Peyer's patch (tissue), 4 donors: ENCODE data around the gene ZNF543. TPM values are rescaled to one million over a fixed set of nuclear protein-coding genes. Genes with fewer than 3 reads are reported as not detected.
A peak's percentile ranks its signal among the peaks of the same experiment; 100 is the strongest.

Source experiments
- DNase-seq, 3 donors: peaks; one replicate each; pipeline ENCODE4 v3.0.0-alpha.2; 2017 to 2019
- H3K27ac ChIP-seq, 4 donors: fragments of 200-600 bp; sonication (generic); one replicate each; pipeline ENCODE4 v1.5.1; 2016 to 2019
- H3K27me3 ChIP-seq, 2 donors: fragments of 200-600 bp; sonication (generic); one replicate each; pipeline ENCODE4 v1.5.1; 2019
- H3K36me3 ChIP-seq, 3 donors: fragments of 200-600 bp; sonication (generic); one replicate each; pipeline ENCODE4 v1.5.1; 2016 to 2019
- H3K4me1 ChIP-seq, 4 donors: fragments of 200-600 bp; sonication (generic); one replicate each; pipeline ENCODE4 v1.5.1; 2016 to 2019
- H3K4me3 ChIP-seq, 4 donors: fragments of 200-600 bp; sonication (generic); 1 replicate in 3 of 4; 2 replicates in 1 of 4; pipeline ENCODE4 v1.5.1; 2016 to 2019; ENCODE audit warnings: mild to moderate bottlenecking in 1 of 4
- H3K9me3 ChIP-seq, 4 donors: fragments of 200-600 bp; sonication (generic); one replicate each; pipeline ENCODE4 v1.5.1; 2016 to 2019; ENCODE audit warnings: mild to moderate bottlenecking in 1 of 4
- POLR2A ChIP-seq, 2 donors: fragments of 450-650 bp; IDR thresholded peaks; one replicate each; pipeline ENCODE4 v1.5.1; 2017; ENCODE audit warnings: antibody characterized with exemption in 2 of 2, mild to moderate bottlenecking in 2 of 2, moderate library complexity in 2 of 2
- total RNA-seq, 4 donors: library from RNA; depleted of rRNA; stranded (reverse); fragments of >200 nt; gene quantifications; one replicate each; pipeline ENCODE4 v1.1.0, GENCODE V29; 2016
- TF ChIP-seq, protein P1 (sequence below), 6 experiments: fragments of 450-650 bp in 4 of 6; fragments of 200-600 bp in 2 of 6; sonication (generic) in 1 of 6; IDR thresholded peaks; one replicate each; pipeline ENCODE4 v1.5.1; 2017 to 2019; ENCODE audit warnings: antibody characterized with exemption in 6 of 6, mild to moderate bottlenecking in 3 of 6, moderate library complexity in 1 of 6

Gene ZNF543
- total RNA-seq, 4 donors from 2014 or later = 1.8 to 7.4 (median 5.2) TPM

GRCh38 chr19:57359300-57359699 is 39.0 kb downstream of the ZNF543 start:
- Histone ChIP-seq H3K9me3 (peaks cover 0 to 52% (median 2%) of the 10 kb centered on the region in 4 donors), H3K4me3 (no peak overlapping the region), H3K36me3 (peaks cover 0 to 41% (median 0%) of the 10 kb centered on the region in 3 donors), H3K4me1 (peaks cover 0 to 7% (median 0%) of the 10 kb centered on the region in 4 donors), H3K27me3 (no peaks in the 10 kb centered on the region), H3K27ac (no peak overlapping the region)
- no peak for DNase-seq
- TF ChIP-seq, protein P1, sequence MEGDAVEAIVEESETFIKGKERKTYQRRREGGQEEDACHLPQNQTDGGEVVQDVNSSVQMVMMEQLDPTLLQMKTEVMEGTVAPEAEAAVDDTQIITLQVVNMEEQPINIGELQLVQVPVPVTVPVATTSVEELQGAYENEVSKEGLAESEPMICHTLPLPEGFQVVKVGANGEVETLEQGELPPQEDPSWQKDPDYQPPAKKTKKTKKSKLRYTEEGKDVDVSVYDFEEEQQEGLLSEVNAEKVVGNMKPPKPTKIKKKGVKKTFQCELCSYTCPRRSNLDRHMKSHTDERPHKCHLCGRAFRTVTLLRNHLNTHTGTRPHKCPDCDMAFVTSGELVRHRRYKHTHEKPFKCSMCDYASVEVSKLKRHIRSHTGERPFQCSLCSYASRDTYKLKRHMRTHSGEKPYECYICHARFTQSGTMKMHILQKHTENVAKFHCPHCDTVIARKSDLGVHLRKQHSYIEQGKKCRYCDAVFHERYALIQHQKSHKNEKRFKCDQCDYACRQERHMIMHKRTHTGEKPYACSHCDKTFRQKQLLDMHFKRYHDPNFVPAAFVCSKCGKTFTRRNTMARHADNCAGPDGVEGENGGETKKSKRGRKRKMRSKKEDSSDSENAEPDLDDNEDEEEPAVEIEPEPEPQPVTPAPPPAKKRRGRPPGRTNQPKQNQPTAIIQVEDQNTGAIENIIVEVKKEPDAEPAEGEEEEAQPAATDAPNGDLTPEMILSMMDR (IDR thresholded peaks at IDR 0.05) = no peak
- TF ChIP-seq POLR2A (IDR thresholded peaks at IDR 0.05) = no peak

DNA sequence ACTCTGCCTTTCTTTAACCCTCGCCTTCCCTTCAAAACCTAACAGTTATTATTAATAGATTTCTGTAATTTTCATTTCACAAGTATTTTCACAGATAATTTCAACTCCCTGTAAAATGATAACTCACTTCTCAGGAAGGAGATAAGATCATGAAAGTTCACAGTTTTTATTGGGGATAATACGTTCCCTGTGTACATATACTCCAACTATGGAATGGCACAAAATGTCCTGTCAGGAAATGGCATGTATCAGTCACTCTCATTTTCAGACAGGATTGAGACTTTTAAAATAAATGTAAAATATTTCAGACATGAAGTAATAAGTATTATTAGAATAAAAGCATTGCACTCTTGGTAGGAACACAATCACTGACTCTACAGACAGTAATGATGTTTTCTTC is 42.1 kb downstream of the ZNF543 start:
- Histone ChIP-seq H3K36me3 (peaks cover 0 to 10% (median 0%) of the 10 kb centered on the region in 3 donors), H3K4me1 (peaks cover 0 to 10% (median 0%) of the 10 kb centered on the region in 4 donors), H3K4me3 (peak overlapping the region in 1 of 4 donors; percentile 92), H3K9me3 (peaks cover 0 to 30% (median 2%) of the 10 kb centered on the region in 4 donors), H3K27me3 (no peaks in the 10 kb centered on the region), H3K27ac (peak overlapping the region in 3 of 4 donors; percentile 92 to 96 (median 92))
- no peak for DNase-seq
- no peak for TF ChIP-seq POLR2A (IDR thresholded peaks at IDR 0.05)
- TF ChIP-seq, protein P1 (IDR thresholded peaks at IDR 0.05) = no peak

GRCh38 chr19:57362997-57363687 is 42.9 kb downstream of the ZNF543 start, which contains the start of the genes TRAPPC2B and ZNF547:
TSS of gene TRAPPC2B (plus strand) at chr19:57363551. CDS start at chr19:57364834, 1,283 bp downstream.
TSS of gene ZNF547 (plus strand) at chr19:57363551. CDS start at chr19:57368556, 5,005 bp downstream.
- peak; percentile 99 to 100 (median 99) for DNase-seq
- H3K9me3 ChIP-seq = peaks cover 0 to 23% (median 2%) of the 10 kb centered on the region in 4 donors

GRCh38 chr19:57363688-57364181 is 43.5 kb downstream of the ZNF543 start:
- DNase-seq = peak in 1 of 3 donors; percentile 17

More at GRCh38 chr19:57362997-57363687, 42.9 kb downstream of the ZNF543 start, which contains the start of the genes TRAPPC2B and ZNF547:
- H3K36me3 ChIP-seq = peaks cover 0 to 3% (median 0%) of the 10 kb centered on the region in 3 donors
- H3K27ac ChIP-seq = peak within 1 kb of the TSS; percentile 82 to 96 (median 92)
- H3K27me3 ChIP-seq = no peaks in the 10 kb centered on the region
- peak in 1 of 2 donors; percentile 43 for TF ChIP-seq POLR2A (IDR thresholded peaks at IDR 0.05)
- TF ChIP-seq, protein P1 (IDR thresholded peaks at IDR 0.05) = no peak
- peaks cover 0 to 10% (median 0%) of the 10 kb centered on the region in 4 donors for H3K4me1 ChIP-seq
- H3K4me3 ChIP-seq = peak within 1 kb of the TSS; percentile 75 to 92 (median 82)

GRCh38 chr19:57366776-57367175 is 46.5 kb downstream of the ZNF543 start:
- no peak for TF ChIP-seq POLR2A (IDR thresholded peaks at IDR 0.05)
- TF ChIP-seq, protein P1 (IDR thresholded peaks at IDR 0.05) = no peak
- Histone ChIP-seq H3K36me3 (peaks cover 0 to 2% (median 0%) of the 10 kb centered on the region in 3 donors), H3K9me3 (peaks cover 0 to 6% (median 2%) of the 10 kb centered on the region in 4 donors), H3K4me3 (no peak overlapping the region), H3K4me1 (peaks cover 0 to 10% (median 0%) of the 10 kb centered on the region in 4 donors), H3K27me3 (no peaks in the 10 kb centered on the region), H3K27ac (no peak overlapping the region)
- no peak for DNase-seq

More at GRCh38 chr19:57363688-57364181, 43.5 kb downstream of the ZNF543 start:
- H3K36me3 ChIP-seq = no peaks in the 10 kb centered on the region
- peaks cover 0 to 17% (median 2%) of the 10 kb centered on the region in 4 donors for H3K9me3 ChIP-seq
- H3K4me1 ChIP-seq = peaks cover 0 to 10% (median 0%) of the 10 kb centered on the region in 4 donors
- H3K27me3 ChIP-seq = no peaks in the 10 kb centered on the region
- peak overlapping the region; percentile 82 to 96 (median 92) for H3K27ac ChIP-seq
- peak overlapping the region; percentile 75 to 92 (median 82) for H3K4me3 ChIP-seq
- no peak for TF ChIP-seq POLR2A (IDR thresholded peaks at IDR 0.05)
- TF ChIP-seq, protein P1 (IDR thresholded peaks at IDR 0.05) = no peak
